Adrenal gland (tissue), 12 donors: ENCODE data around the gene TTYH2. TPM values are rescaled to one million over a fixed set of nuclear protein-coding genes. Genes with fewer than 3 reads are reported as not detected.
A peak's percentile ranks its signal among the peaks of the same experiment; 100 is the strongest.

Experiments used
- DNase-seq, 7 donors: peaks; one replicate each; pipeline ENCODE4 v3.0.0-alpha.2; 2019 to 2020
- H3K27ac ChIP-seq, 5 donors: fragments of 200-600 bp; sonication (generic) in 4 of 5; 1 replicate in 3 of 5; 2 replicates in 2 of 5; pipeline versions ENCODE4 v1.5.1 to v1.8.0; 2016 to 2020; ENCODE audit warnings: mild to moderate bottlenecking in 1 of 5
- H3K27me3 ChIP-seq: fragments of 200-600 bp; 2 replicates; pipeline ENCODE4 v1.8.0; 2021
- H3K36me3 ChIP-seq, 2 donors: fragments of 200-600 bp; replicated peaks in 1 of 2; 1 replicate in 1 of 2; 2 replicates in 1 of 2; pipeline versions ENCODE4 v1.5.1 to v1.8.0; 2018 to 2022
- H3K4me1 ChIP-seq, 2 donors: fragments of 200-600 bp; replicated peaks in 1 of 2; 1 replicate in 1 of 2; 2 replicates in 1 of 2; pipeline versions ENCODE4 v1.5.1 to v1.8.0; 2018 to 2021
- H3K4me3 ChIP-seq, 4 donors: fragments of 200-600 bp; sonication (generic) in 3 of 4; one replicate each; pipeline ENCODE4 v1.5.1; 2016 to 2018
- H3K9me3 ChIP-seq, 3 donors: fragments of 200-600 bp; sonication (generic) in 1 of 3; replicated peaks in 1 of 3; 1 replicate in 2 of 3; 2 replicates in 1 of 3; pipeline versions ENCODE4 v1.5.1 to v1.8.0; 2016 to 2021
- CTCF ChIP-seq, 6 experiments: fragments of 450-650 bp in 4 of 6; fragments of 200-600 bp in 2 of 6; sonication (generic) in 1 of 6; IDR thresholded peaks; 1 replicate in 5 of 6; 2 replicates in 1 of 6; pipeline versions ENCODE4 v1.5.1 to v1.8.0; 2016 to 2021; ENCODE audit warnings: antibody characterized with exemption in 6 of 6, mild to moderate bottlenecking in 2 of 6, moderate library complexity in 1 of 6
- POLR2A ChIP-seq, 2 donors: fragments of 450-650 bp; IDR thresholded peaks; one replicate each; pipeline ENCODE4 v1.6.1; 2017; ENCODE audit warnings: antibody characterized with exemption in 2 of 2, mild to moderate bottlenecking in 2 of 2, moderate library complexity in 1 of 2
- WGBS, 4 donors: extraction: QIAGEN DNeasy Blood & Tissue Kit in 2 of 4; methylation state at CpG; one replicate each; pipeline versions ENCODE4 v1.1.5 to v1.1.7; 2013 to 2017; 5-methylcytosine and 5-hydroxymethylcytosine counted together
- intact Hi-C, 2 donors: fragments of 100-400 bp; cut with DNase I; formaldehyde crosslinking; loops; one replicate each; pipeline versions ENCODE4 v1.14.1 to v1.15.0; 2022 to 2023
- polyA plus RNA-seq, 3 donors: library from polyadenylated mRNA; stranded (reverse); fragments of 200-250 nt in 2 of 3; fragments of 350-450 nt in 1 of 3; fragmentation: Illumina TruSeq in 1 of 3; extraction: RNeasy Lipid Tissue Mini Kit (QIAGEN cat#74804) in 1 of 3; gene quantifications; one replicate each; pipeline ENCODE4 v1.2.3, GENCODE V29; 2013 to 2014
- total RNA-seq, 9 donors: library from RNA; depleted of rRNA in 4 of 9; stranded (reverse); fragments of >200 nt in 4 of 9; fragments of 120-200 nt in 1 of 9; fragmentation: NEBNext Ultra II Directional in 1 of 9; extraction: Animal tissue kit (Norgen Biotek cat#: 25700) in 1 of 9; gene quantifications; one replicate each; pipeline versions ENCODE4 v1.1.0 to v1.2.4, GENCODE V29; 2013 to 2023
- donor health status: healthy with polysubstance abuse.
- donor health status: Bipolar disorder and iron deficiency.
- donor health status: DM: yes; HTN: yes; CAD: no.
- donor health status: DM: no; HTN: no; CAD: no.
- donor health status: DM: no; HTN: no; CAD: no.
- donor health status: DM: yes; HTN: yes; CAD: no.

The TTYH2 gene
- total and polyA plus RNA-seq, 12 donors: 2.9 to 40.5 (median 7.8) TPM

- peak in 6 of 7 donors; percentile 83 to 95 (median 90) for DNase-seq
- H3K36me3 ChIP-seq: no peaks in the 10 kb centered on the region
- H3K27ac ChIP-seq: peak overlapping the region in 2 of 5 donors; percentile 27 to 72
- H3K4me1 ChIP-seq: peaks cover 0 to 9% of the 10 kb centered on the region in 2 donors
- no peaks in the 10 kb centered on the region for H3K27me3 ChIP-seq
- WGBS, 4 donors: 54 to 67% (median 56%) methylated on average over 6 to 10 of the region's 10 CpGs
- TF ChIP-seq POLR2A (IDR thresholded peaks at IDR 0.05) (peak in 1 of 2 donors; percentile 8), CTCF (IDR thresholded peaks at IDR 0.05) (no peak)
- intact Hi-C loops: no loop called here
- H3K4me3 ChIP-seq: no peak overlapping the region
- no peaks in the 10 kb centered on the region for H3K9me3 ChIP-seq
Measured at GRCh38 chr17:74239172-74239571, 25.8 kb downstream of the TTYH2 start.

- peak in 4 of 7 donors; percentile 12 to 34 (median 31) for DNase-seq
- Histone ChIP-seq H3K4me1 (peaks cover 0 to 7% of the 10 kb centered on the region in 2 donors), H3K36me3 (no peaks in the 10 kb centered on the region), H3K4me3 (no peak overlapping the region), H3K27me3 (no peaks in the 10 kb centered on the region), H3K9me3 (no peaks in the 10 kb centered on the region), H3K27ac (peak overlapping the region in 1 of 5 donors; percentile 68)
- 65 to 76% (median 68%) methylated on average over 11 of the region's 11 CpGs for WGBS, 4 donors
- intact Hi-C loops: no loop called here
- no peak for TF ChIP-seq POLR2A (IDR thresholded peaks at IDR 0.05)
- no peak for TF ChIP-seq CTCF (IDR thresholded peaks at IDR 0.05)
Measured at GRCh38 chr17:74240618-74241205, 27.3 kb downstream of the TTYH2 start.

- H3K27ac ChIP-seq: peak overlapping the region in 1 of 5 donors; percentile 68
- no peak overlapping the region for H3K4me3 ChIP-seq
- no peaks in the 10 kb centered on the region for H3K27me3 ChIP-seq
- H3K36me3 ChIP-seq: no peaks in the 10 kb centered on the region
- no peaks in the 10 kb centered on the region for H3K9me3 ChIP-seq
- TF ChIP-seq POLR2A (IDR thresholded peaks at IDR 0.05) (no peak), CTCF (IDR thresholded peaks at IDR 0.05) (no peak)
- intact Hi-C loops: no loop called here
- peaks cover 0 to 5% of the 10 kb centered on the region in 2 donors for H3K4me1 ChIP-seq
- 58 to 75% (median 61%) methylated on average over 8 to 10 of the region's 10 CpGs for WGBS, 4 donors
- peak in 4 of 7 donors; percentile 38 to 56 (median 47) for DNase-seq
Measured at GRCh38 chr17:74241431-74241830, 28.1 kb downstream of the TTYH2 start.

GRCh38 chr17:74241847-74242246, 28.5 kb downstream of the TTYH2 start:
- DNase-seq: no peak
- Histone ChIP-seq H3K4me3 (no peak overlapping the region), H3K27ac (no peak overlapping the region), H3K27me3 (no peaks in the 10 kb centered on the region), H3K36me3 (no peaks in the 10 kb centered on the region), H3K4me1 (peaks cover 0 to 5% of the 10 kb centered on the region in 2 donors), H3K9me3 (no peaks in the 10 kb centered on the region)
- intact Hi-C loops: no loop called here
- 82 to 89% (median 87%) methylated on average over 2 of the region's 2 CpGs for WGBS, 4 donors
- TF ChIP-seq POLR2A (IDR thresholded peaks at IDR 0.05): no peak
- TF ChIP-seq CTCF (IDR thresholded peaks at IDR 0.05): no peak
